ENCODE data around the gene UQCRC1. TPM values are rescaled to one million over a fixed set of nuclear protein-coding genes. Genes with fewer than 3 reads are reported as not detected.

Gene UQCRC1
- polyA plus RNA-seq, 3 donors: 326 to 409 (median 350) TPM

DNA sequence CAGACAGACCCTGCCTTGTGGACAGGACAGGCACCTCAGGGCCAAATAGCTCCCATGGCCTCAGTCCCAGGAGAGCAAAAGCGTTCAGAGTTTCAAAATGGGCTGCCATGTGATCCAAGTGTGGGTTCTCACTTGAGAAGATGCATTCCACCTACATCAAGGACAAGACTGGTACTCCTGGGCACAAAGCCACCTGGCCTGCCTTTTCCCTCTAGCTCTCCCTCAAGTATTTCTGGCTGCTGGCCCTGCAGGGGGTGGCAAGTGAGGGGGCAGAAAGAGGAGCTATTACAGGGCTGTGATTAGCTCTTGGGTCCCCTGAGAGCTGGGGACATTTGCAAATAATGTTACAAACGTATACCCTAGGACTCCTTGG lies 7.8 kb downstream of the UQCRC1 start:
- peaks cover 85 to 95% of the 10 kb centered on the region in 2 donors for H3K36me3 ChIP-seq (replicated peaks in 1 of 2; ENCODE audit: control insufficient read depth in 1 of 2, insufficient read depth in 2 of 2, low read length in 2 of 2)
- intact Hi-C loops (cut with micrococcal nuclease): no loop called here
- 86% methylated on average over 2 of the region's 2 CpGs for WGBS (ENCODE audit: insufficient coverage)
- Mint-ChIP-seq H3K9me3 (peaks cover 0 to 1% (median 0%) of the 10 kb centered on the region in 7 donors), H3K4me1 (peaks cover 2% of the 10 kb centered on the region), H3K36me3 (peaks cover 93 to 97% of the 10 kb centered on the region in 2 donors), H3K27ac (no peak overlapping the region), H3K27me3 (ENCODE audit: low read depth in 3 of 3) (peaks cover 1 to 8% (median 1%) of the 10 kb centered on the region in 3 donors), H3K4me3 (no peak overlapping the region)
- H3K79me2 ChIP-seq (ENCODE audit: insufficient read depth, low read length): peaks cover 11% of the 10 kb centered on the region
- no peak overlapping the region for H3K9ac ChIP-seq (ENCODE audit: insufficient read depth, low read length, poor library complexity, severe bottlenecking)
- no peak overlapping the region for H3K4me3 ChIP-seq (replicated peaks in 1 of 3; ENCODE audit: low read depth in 2 of 3, low read length in 3 of 3)
- H3K4me1 ChIP-seq (ENCODE audit: control insufficient read depth in 1 of 2, insufficient read depth in 2 of 2, low read length in 2 of 2): no peaks in the 10 kb centered on the region
- TF ChIP-seq, protein P1, sequence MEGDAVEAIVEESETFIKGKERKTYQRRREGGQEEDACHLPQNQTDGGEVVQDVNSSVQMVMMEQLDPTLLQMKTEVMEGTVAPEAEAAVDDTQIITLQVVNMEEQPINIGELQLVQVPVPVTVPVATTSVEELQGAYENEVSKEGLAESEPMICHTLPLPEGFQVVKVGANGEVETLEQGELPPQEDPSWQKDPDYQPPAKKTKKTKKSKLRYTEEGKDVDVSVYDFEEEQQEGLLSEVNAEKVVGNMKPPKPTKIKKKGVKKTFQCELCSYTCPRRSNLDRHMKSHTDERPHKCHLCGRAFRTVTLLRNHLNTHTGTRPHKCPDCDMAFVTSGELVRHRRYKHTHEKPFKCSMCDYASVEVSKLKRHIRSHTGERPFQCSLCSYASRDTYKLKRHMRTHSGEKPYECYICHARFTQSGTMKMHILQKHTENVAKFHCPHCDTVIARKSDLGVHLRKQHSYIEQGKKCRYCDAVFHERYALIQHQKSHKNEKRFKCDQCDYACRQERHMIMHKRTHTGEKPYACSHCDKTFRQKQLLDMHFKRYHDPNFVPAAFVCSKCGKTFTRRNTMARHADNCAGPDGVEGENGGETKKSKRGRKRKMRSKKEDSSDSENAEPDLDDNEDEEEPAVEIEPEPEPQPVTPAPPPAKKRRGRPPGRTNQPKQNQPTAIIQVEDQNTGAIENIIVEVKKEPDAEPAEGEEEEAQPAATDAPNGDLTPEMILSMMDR (IDR thresholded peaks at IDR 0.05): no peak
- H3K27ac ChIP-seq (ENCODE audit: low read depth in 1 of 2, low read length in 2 of 2): no peak overlapping the region
- H4K20me1 ChIP-seq (ENCODE audit: insufficient read depth, low read length): peaks cover 72% of the 10 kb centered on the region
- H3K4me2 ChIP-seq (replicated peaks; ENCODE audit: extremely low read depth, low read length, poor library complexity, severe bottlenecking): no peak overlapping the region
- H3K27me3 ChIP-seq (ENCODE audit: control insufficient read depth in 2 of 2, insufficient read depth in 2 of 2, low read length in 2 of 2): no peaks in the 10 kb centered on the region
- no peak overlapping the region for H2AFZ ChIP-seq (ENCODE audit: insufficient read depth, low read depth, low read length, poor library complexity, severe bottlenecking)
- DNase-seq: no peak
- no peaks in the 10 kb centered on the region for H3K9me3 ChIP-seq (replicated peaks in 1 of 2; ENCODE audit: control insufficient read depth in 1 of 2, insufficient read depth in 1 of 2, low read length in 2 of 2)

DNA sequence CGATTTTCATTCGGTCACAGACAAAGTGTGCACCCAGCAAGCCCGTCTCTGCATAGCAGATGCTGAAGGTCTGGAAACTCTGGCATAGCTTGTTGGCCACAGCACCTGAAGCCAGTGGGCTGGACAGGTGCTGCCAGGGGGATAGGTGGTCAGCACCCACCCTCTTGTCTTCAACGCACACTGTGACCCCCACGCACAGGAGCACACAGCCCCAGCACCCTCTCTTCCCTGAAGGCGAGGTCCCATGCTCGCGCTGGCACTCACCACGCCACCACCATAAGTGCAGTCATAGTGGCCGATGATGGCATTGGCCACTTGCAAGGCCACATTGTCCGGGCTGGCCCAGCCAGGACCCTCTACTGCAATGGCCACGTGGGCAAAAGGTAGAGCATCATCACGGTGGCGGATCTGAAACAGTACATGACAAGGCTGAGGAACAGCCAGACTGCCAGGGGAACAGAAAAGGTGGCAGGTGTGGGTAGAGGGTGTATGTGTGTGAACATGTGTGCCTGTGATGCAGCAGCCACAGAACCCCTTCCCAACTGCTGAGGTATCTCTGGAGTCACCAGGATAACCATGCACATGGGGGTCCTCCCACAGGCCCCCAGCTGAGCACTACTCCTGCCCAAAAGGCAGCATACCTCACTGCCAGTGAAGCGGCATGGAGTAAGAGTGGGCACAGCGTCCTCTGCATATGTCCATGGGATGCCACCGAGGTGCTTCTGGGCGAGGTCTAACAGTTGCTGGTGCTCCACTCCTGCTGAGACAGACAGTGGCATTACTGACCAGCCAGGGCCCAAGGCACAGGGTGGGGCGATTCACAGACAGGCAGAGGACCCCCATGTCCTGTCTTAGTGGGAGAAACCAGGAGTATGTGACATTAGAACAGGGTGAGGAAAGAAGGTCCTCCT lies 8.5 kb downstream of the UQCRC1 start:
- H3K27ac Mint-ChIP-seq: peak overlapping the region in 1 of 7 donors; percentile 77
- peaks cover 8% of the 10 kb centered on the region for H3K79me2 ChIP-seq (ENCODE audit: insufficient read depth, low read length)
- no peak overlapping the region for H3K4me3 Mint-ChIP-seq
- DNase-seq: no peak
- peaks cover 4 to 11% (median 6%) of the 10 kb centered on the region in 3 donors for H3K27me3 Mint-ChIP-seq (ENCODE audit: low read depth in 3 of 3)
- H3K36me3 ChIP-seq (replicated peaks in 1 of 2; ENCODE audit: control insufficient read depth in 1 of 2, insufficient read depth in 2 of 2, low read length in 2 of 2): peaks cover 83 to 88% of the 10 kb centered on the region in 2 donors
- no peaks in the 10 kb centered on the region for H3K9me3 ChIP-seq (replicated peaks in 1 of 2; ENCODE audit: control insufficient read depth in 1 of 2, insufficient read depth in 1 of 2, low read length in 2 of 2)
- WGBS (ENCODE audit: insufficient coverage): 97% methylated on average over 14 of the region's 19 CpGs
- H3K4me1 ChIP-seq (ENCODE audit: control insufficient read depth in 1 of 2, insufficient read depth in 2 of 2, low read length in 2 of 2): no peaks in the 10 kb centered on the region
- peaks cover 0 to 3% of the 10 kb centered on the region in 2 donors for H3K27me3 ChIP-seq (ENCODE audit: control insufficient read depth in 2 of 2, insufficient read depth in 2 of 2, low read length in 2 of 2)
- H3K4me1 Mint-ChIP-seq: peaks cover 4% of the 10 kb centered on the region
- H3K36me3 Mint-ChIP-seq: peaks cover 90 to 91% of the 10 kb centered on the region in 2 donors
- H3K9me3 Mint-ChIP-seq: peaks cover 0 to 1% (median 0%) of the 10 kb centered on the region in 7 donors
- H2AFZ ChIP-seq (ENCODE audit: insufficient read depth, low read depth, low read length, poor library complexity, severe bottlenecking): no peak overlapping the region
- no peak overlapping the region for H3K4me2 ChIP-seq (replicated peaks; ENCODE audit: extremely low read depth, low read length, poor library complexity, severe bottlenecking)
- TF ChIP-seq, protein P1 (IDR thresholded peaks at IDR 0.05): no peak
- H3K9ac ChIP-seq (ENCODE audit: insufficient read depth, low read length, poor library complexity, severe bottlenecking): no peak overlapping the region
- peaks cover 73% of the 10 kb centered on the region for H4K20me1 ChIP-seq (ENCODE audit: insufficient read depth, low read length)
- H3K4me3 ChIP-seq (replicated peaks in 1 of 3; ENCODE audit: low read depth in 2 of 3, low read length in 3 of 3): no peak overlapping the region
- no peak overlapping the region for H3K27ac ChIP-seq (ENCODE audit: low read depth in 1 of 2, low read length in 2 of 2)
- intact Hi-C loops (cut with micrococcal nuclease): no loop called here
